ENCODE results near the gene RNASEH2A.

RNASEH2A gene

GRCh38 chr19:12847159-12848139, 41.1 kb downstream of the RNASEH2A start (continued):
- TF ChIP-seq TOX (CRISPR knock-in tag; IDR thresholded peaks at IDR 0.05; ENCODE audit: borderline replicate concordance) (no peak), RARB (CRISPR knock-in tag; IDR thresholded peaks at IDR 0.05) (no peak), ZC3H10 (CRISPR knock-in tag; IDR thresholded peaks at IDR 0.05) (no peak), CSDC2 (CRISPR knock-in tag; IDR thresholded peaks at IDR 0.05) (no peak)

GRCh38 chr19:12856653-12857052, 50.3 kb downstream of the RNASEH2A start:
- TF ChIP-seq PPARA (CRISPR knock-in tag; IDR thresholded peaks at IDR 0.05; ENCODE audit: borderline replicate concordance): no peak
- no peak for TF ChIP-seq ZC3H10 (CRISPR knock-in tag; IDR thresholded peaks at IDR 0.05)
- TF ChIP-seq ARNTL (CRISPR knock-in tag; IDR thresholded peaks at IDR 0.05; ENCODE audit: borderline replicate concordance, low read depth): no peak
- no peak for TF ChIP-seq ZNF8 (CRISPR knock-in tag; IDR thresholded peaks at IDR 0.05)
- no peak for TF ChIP-seq TSHZ2 (CRISPR knock-in tag; IDR thresholded peaks at IDR 0.05)
- TF ChIP-seq TOX (CRISPR knock-in tag; IDR thresholded peaks at IDR 0.05; ENCODE audit: borderline replicate concordance): no peak
- no peak for TF ChIP-seq ESRRG (CRISPR knock-in tag; IDR thresholded peaks at IDR 0.05)
- no peak for TF ChIP-seq SNAI2 (CRISPR knock-in tag; IDR thresholded peaks at IDR 0.05)
- TF ChIP-seq ZFP3 (CRISPR knock-in tag; IDR thresholded peaks at IDR 0.05): no peak
- TF ChIP-seq PATZ1 (CRISPR knock-in tag; IDR thresholded peaks at IDR 0.05; ENCODE audit: borderline replicate concordance): no peak
- TF ChIP-seq OSR1 (CRISPR knock-in tag; IDR thresholded peaks at IDR 0.05): no peak
- no peak for TF ChIP-seq ISL1 (CRISPR knock-in tag; IDR thresholded peaks at IDR 0.05)
- no peak for TF ChIP-seq BACH2 (CRISPR knock-in tag; IDR thresholded peaks at IDR 0.05; ENCODE audit: borderline replicate concordance)
- no peak for TF ChIP-seq CSRNP3 (CRISPR knock-in tag; IDR thresholded peaks at IDR 0.05)
- TF ChIP-seq ZNF565 (CRISPR knock-in tag; conservative IDR thresholded peaks at IDR 0.05; ENCODE audit: low read depth): no peak
- no peak for ATAC-seq

GRCh38 chr19:12858041-12858928, 51.9 kb downstream of the RNASEH2A start:
- ATAC-seq: no peak
- no peak for TF ChIP-seq TCF4 (CRISPR knock-in tag; IDR thresholded peaks at IDR 0.05; ENCODE audit: borderline replicate concordance)
- TF ChIP-seq CSRNP3 (CRISPR knock-in tag; IDR thresholded peaks at IDR 0.05): no peak
- no peak for TF ChIP-seq ARNTL (CRISPR knock-in tag; IDR thresholded peaks at IDR 0.05; ENCODE audit: borderline replicate concordance, low read depth)
- TF ChIP-seq POU6F1 (CRISPR knock-in tag; IDR thresholded peaks at IDR 0.05; ENCODE audit: borderline replicate concordance, low read depth): no peak
- no peak for TF ChIP-seq PPARA (CRISPR knock-in tag; IDR thresholded peaks at IDR 0.05; ENCODE audit: borderline replicate concordance)
- no peak for TF ChIP-seq GLIS3 (CRISPR knock-in tag; IDR thresholded peaks at IDR 0.05)
- no peak for TF ChIP-seq ZNF565 (CRISPR knock-in tag; conservative IDR thresholded peaks at IDR 0.05; ENCODE audit: low read depth)
- TF ChIP-seq SNAI2 (CRISPR knock-in tag; IDR thresholded peaks at IDR 0.05): no peak
- TF ChIP-seq RARB (CRISPR knock-in tag; IDR thresholded peaks at IDR 0.05): no peak
- TF ChIP-seq CSDC2 (CRISPR knock-in tag; IDR thresholded peaks at IDR 0.05): no peak
- no peak for TF ChIP-seq TOX (CRISPR knock-in tag; IDR thresholded peaks at IDR 0.05; ENCODE audit: borderline replicate concordance)
- TF ChIP-seq ZC3H10 (CRISPR knock-in tag; IDR thresholded peaks at IDR 0.05): no peak
- TF ChIP-seq ZNF70 (CRISPR knock-in tag; IDR thresholded peaks at IDR 0.05): no peak
- no peak for TF ChIP-seq BACH2 (CRISPR knock-in tag; IDR thresholded peaks at IDR 0.05; ENCODE audit: borderline replicate concordance)
- no peak for TF ChIP-seq PATZ1 (CRISPR knock-in tag; IDR thresholded peaks at IDR 0.05; ENCODE audit: borderline replicate concordance)
- no peak for TF ChIP-seq ZFP30 (CRISPR knock-in tag; IDR thresholded peaks at IDR 0.05)
